Measurements from ENCODE around the gene SLC25A41. TPM values are rescaled to one million over a fixed set of nuclear protein-coding genes. Genes with fewer than 3 reads are reported as not detected.

Gene SLC25A41
- polyA plus RNA-seq, 1 donor (not counting 4 experiments of a cell fraction or from before 2014, with no cell fraction given), result not detected

GRCh38 chr19:6448045-6448444 is 14.5 kb upstream of the SLC25A41 start:
- H3K36me3 ChIP-seq (ENCODE audit: control insufficient read depth in 2 of 2, extremely low read depth in 1 of 2, insufficient read depth in 2 of 2, low read length in 2 of 2), result peaks cover 0 to 5% of the 10 kb centered on the region in 2 experiments
- H3K9me3 ChIP-seq (ENCODE audit: control insufficient read depth, low read depth, low read length), result no peaks in the 10 kb centered on the region
- TF ChIP-seq EZH2 (IDR thresholded peaks at IDR 0.05; ENCODE audit: low read length), result no peak
- TF ChIP-seq CTCF (optimal IDR thresholded peaks at IDR 0.05 in 1 of 3, IDR thresholded peaks at IDR 0.05 in 1 of 3, conservative IDR thresholded peaks at IDR 0.05 in 1 of 3; ENCODE audit: extremely low read depth in 1 of 3, insufficient read depth in 2 of 3, low read length in 3 of 3), result no peak
- H3K4me3 ChIP-seq (ENCODE audit: control insufficient read depth in 2 of 3, extremely low read depth in 1 of 3, insufficient read depth in 2 of 3, low read depth in 1 of 3, low read length in 3 of 3), result no peak overlapping the region
- H3K79me2 ChIP-seq (ENCODE audit: control insufficient read depth, insufficient read depth, low read length), result no peaks in the 10 kb centered on the region
- H3K27me3 ChIP-seq (ENCODE audit: control insufficient read depth, extremely low read depth, insufficient read depth, low read length), result no peaks in the 10 kb centered on the region
- H3K4me2 ChIP-seq (ENCODE audit: control insufficient read depth, extremely low read depth, insufficient read depth, low read depth, low read length), result no peak overlapping the region
- H3K27ac ChIP-seq (ENCODE audit: control insufficient read depth, insufficient read depth, low read length), result no peak overlapping the region
- no peak overlapping the region for H2AFZ ChIP-seq (ENCODE audit: control insufficient read depth, low read length)
- dilution Hi-C loops (cut with MboI; ENCODE audit: extremely low pct_ligation_motif_present, low sequenced_read_pairs), result no loop called here
- DNase-seq (ENCODE audit: low read depth, low spot score) (no peak), FAIRE-seq (no peak)
- H3K4me1 ChIP-seq (ENCODE audit: control insufficient read depth, extremely low read depth, insufficient read depth, low read length), result no peaks in the 10 kb centered on the region
- H3K9me1 ChIP-seq (ENCODE audit: control insufficient read depth, extremely low read depth, insufficient read depth, low read length), result no peaks in the 10 kb centered on the region
- no peaks in the 10 kb centered on the region for H4K20me1 ChIP-seq (ENCODE audit: control insufficient read depth, extremely low read depth, insufficient read depth, low read length)
- no peak overlapping the region for H3K9ac ChIP-seq (ENCODE audit: control insufficient read depth, extremely low read depth, insufficient read depth, low read length)

- Histone ChIP-seq H3K79me2 (ENCODE audit: control insufficient read depth, insufficient read depth, low read length) (no peaks in the 10 kb centered on the region), H4K20me1 (ENCODE audit: control insufficient read depth, extremely low read depth, insufficient read depth, low read length) (no peaks in the 10 kb centered on the region), H3K4me3 (ENCODE audit: control insufficient read depth in 2 of 3, extremely low read depth in 1 of 3, insufficient read depth in 2 of 3, low read depth in 1 of 3, low read length in 3 of 3) (no peak overlapping the region), H3K4me1 (ENCODE audit: control insufficient read depth, extremely low read depth, insufficient read depth, low read length) (no peaks in the 10 kb centered on the region), H3K27me3 (ENCODE audit: control insufficient read depth, extremely low read depth, insufficient read depth, low read length) (no peaks in the 10 kb centered on the region), H3K9me1 (ENCODE audit: control insufficient read depth, extremely low read depth, insufficient read depth, low read length) (no peaks in the 10 kb centered on the region), H3K4me2 (ENCODE audit: control insufficient read depth, extremely low read depth, insufficient read depth, low read depth, low read length) (no peak overlapping the region), H3K36me3 (ENCODE audit: control insufficient read depth in 2 of 2, extremely low read depth in 1 of 2, insufficient read depth in 2 of 2, low read length in 2 of 2) (peaks cover 0 to 3% of the 10 kb centered on the region in 2 experiments), H3K27ac (ENCODE audit: control insufficient read depth, insufficient read depth, low read length) (no peak overlapping the region), H2AFZ (ENCODE audit: control insufficient read depth, low read length) (no peak overlapping the region), H3K9ac (ENCODE audit: control insufficient read depth, extremely low read depth, insufficient read depth, low read length) (no peak overlapping the region), H3K9me3 (ENCODE audit: control insufficient read depth, low read depth, low read length) (no peaks in the 10 kb centered on the region)
- FAIRE-seq (no peak), DNase-seq (ENCODE audit: low read depth, low spot score) (no peak)
- dilution Hi-C loops (cut with MboI; ENCODE audit: extremely low pct_ligation_motif_present, low sequenced_read_pairs), result no loop called here
- no peak for TF ChIP-seq CTCF (optimal IDR thresholded peaks at IDR 0.05 in 1 of 3, IDR thresholded peaks at IDR 0.05 in 1 of 3, conservative IDR thresholded peaks at IDR 0.05 in 1 of 3; ENCODE audit: extremely low read depth in 1 of 3, insufficient read depth in 2 of 3, low read length in 3 of 3)
- no peak for TF ChIP-seq EZH2 (IDR thresholded peaks at IDR 0.05; ENCODE audit: low read length)
Measured at GRCh38 chr19:6446452-6446851, 12.9 kb upstream of the SLC25A41 start.
